GM19467 (cell line): ENCODE measurements around the gene TAS1R3.
A peak's percentile ranks its signal among the peaks of the same experiment; 100 is the strongest.
"Not testable (repeated sequence)": the region's sequence is repeated elsewhere in the genome, so short reads cannot be mapped to it uniquely, and the experiment has no call there.

Source experiments
- ATAC-seq: cut with Tn5 transposase; IDR thresholded peaks from one replicate; pipeline ENCODE4 v1.9.1; 2021; ENCODE audit warnings: mild to moderate bottlenecking, moderate library complexity; ENCODE audit not compliant: unreplicated experiment

TAS1R3 gene

GRCh38 chr1:1307923-1308755, 22.9 kb upstream of the TAS1R3 start, which contains the start of the genes ACAP3 and PUSL1:
TSS of gene ACAP3 (minus strand) at chr1:1307930. CDS start at chr1:1307815, 115 bp downstream.
TSS of gene PUSL1 (plus strand) at chr1:1308597. CDS start at chr1:1308644, 47 bp downstream.
- ATAC-seq, result peak; percentile 53

DNA sequence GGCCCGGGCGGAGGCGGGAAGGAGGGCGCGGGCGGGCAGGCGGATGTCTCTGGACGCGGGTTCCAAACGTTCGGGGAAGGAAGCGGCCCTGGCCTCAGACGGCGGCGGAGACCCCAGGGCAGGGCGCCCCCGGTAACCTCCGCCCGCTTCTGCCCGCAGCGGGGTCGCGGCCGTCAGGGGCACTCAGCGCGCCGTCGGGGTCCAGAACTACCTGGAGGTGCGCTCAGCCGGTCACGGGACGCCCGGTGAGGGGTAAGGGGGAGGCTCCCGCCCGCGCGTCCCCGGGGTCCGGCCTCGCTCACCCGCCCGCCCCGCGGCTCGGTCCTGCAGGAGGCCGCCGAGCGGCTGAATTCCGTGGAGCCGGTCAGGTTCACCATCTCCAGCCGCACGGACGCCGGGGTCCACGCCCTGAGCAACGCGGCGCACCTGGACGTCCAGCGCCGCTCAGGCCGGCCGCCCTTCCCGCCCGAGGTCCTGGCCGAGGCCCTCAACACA, 22.3 kb upstream of the TAS1R3 start:
- ATAC-seq, result peak; percentile 0

DNA sequence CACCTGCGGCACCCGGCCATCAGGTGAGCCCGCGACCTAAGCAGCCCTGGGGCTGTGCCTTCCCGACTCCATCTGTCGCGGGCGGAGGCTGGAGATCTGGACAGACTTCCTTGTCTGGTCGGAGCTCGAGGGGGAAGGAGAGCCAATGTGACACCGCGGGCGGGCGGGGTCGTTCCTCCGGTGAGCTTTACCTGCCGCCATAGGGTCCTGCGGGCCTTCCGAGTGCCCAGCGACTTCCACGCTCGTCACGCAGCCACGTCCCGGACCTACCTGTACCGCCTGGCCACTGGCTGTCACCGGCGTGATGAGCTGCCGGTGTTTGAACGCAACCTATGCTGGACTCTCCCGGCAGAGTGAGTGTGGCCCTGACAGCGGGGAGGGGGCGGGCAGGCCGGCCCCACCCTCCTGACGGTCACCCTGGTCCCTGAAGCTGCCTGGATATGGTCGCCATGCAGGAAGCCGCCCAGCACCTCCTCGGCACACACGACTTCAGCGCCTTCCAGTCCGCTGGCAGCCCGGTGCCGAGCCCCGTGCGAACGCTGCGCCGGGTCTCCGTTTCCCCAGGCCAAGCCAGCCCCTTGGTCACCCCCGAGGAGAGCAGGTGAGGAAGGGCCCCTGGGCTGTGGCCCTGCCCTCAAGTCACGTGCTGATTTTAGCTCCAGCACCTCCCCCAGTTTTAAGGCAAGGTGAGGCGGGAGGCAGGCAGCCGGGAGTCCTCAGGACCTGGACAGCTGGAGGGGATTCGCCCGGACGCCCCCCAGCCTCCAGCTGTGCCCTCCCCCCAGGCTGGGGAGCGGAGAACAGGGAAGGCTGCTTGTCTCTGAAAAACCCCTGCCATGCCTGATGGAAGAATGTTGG, 21.6 kb upstream of the TAS1R3 start:
- no peak for ATAC-seq

DNA sequence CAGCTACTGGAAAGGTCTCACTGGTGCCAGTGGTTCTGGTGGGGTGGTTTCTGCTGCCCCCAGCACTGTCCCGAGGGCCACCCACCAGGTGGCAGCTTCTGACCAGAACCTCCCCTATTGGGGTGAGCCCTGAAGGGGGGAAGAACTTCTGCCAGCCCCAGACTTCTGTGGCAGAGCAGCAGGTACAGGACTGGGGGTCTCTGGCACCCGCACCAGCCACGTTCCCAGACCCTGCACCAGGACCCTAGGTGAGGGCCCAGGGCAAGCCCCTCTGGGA, 21.0 kb upstream of the TAS1R3 start:
- ATAC-seq, result no peak

DNA sequence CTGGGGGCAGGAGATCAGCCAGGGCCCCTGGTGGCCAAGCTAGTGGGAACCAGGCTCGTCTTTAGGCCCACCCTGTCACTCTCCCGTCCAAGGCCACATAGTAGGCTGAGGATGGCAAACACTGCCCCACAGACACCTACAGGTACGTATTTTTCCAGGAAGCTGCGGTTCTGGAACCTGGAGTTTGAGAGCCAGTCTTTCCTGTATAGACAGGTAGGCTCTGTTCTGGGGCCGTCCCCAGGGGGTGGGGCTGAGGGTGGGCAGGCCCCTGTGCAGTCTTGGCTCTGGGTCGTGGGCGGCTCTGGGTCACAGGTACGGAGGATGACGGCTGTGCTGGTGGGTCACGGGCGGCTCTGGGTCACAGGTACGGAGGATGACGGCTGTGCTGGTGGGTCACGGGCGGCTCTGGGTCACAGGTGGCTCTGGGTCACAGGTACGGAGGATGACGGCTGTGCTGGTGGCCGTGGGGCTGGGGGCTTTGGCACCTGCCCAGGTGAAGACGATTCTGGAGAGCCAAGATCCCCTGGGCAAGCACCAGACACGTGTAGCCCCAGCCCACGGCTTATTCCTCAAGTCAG, 20.5 kb upstream of the TAS1R3 start:
- ATAC-seq, result no peak

- no peak for ATAC-seq
Observed at GRCh38 chr1:1311107-1312104, 19.7 kb upstream of the TAS1R3 start.

DNA sequence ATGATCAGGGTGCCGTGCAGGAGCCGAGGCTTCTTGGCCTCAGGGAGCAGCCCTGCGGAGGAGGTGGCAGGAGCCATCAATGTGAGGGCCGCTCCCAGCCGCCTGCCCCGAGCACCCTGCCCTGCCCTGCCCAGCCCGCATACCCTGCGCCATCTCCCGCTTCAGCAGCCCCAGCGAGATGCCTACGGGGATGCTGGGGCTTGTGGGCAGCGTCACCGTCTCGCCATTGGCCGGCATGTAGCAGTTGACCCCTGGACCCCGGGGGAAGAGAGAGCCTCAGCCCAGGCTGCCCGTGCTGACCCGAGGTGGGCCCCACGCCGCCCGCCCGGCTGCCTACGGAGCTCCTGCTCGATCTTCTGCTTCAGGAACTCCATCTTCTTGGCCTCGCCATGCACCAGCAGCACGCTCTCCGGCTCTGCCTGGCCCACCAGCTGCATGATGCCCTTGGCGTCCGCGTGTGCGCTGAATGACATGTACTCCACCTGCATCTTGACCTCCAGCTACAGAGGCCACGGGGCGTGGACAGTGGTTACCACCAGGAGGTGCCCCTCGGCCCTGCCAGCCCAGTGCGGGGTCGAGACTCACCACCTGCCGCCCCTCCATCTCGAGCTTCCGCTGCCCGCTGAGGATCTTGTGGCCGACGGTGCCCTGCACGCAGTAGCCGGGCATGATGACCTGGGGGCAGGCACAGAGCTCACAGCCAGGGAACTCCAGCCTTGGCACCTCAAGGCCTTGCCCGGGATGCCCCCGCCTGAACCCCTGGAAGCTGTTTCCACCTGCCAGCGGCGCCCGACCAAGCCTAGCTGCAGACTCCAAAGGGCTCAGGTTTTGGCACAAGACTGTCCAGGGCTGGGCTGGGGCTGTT, 18.4 kb upstream of the TAS1R3 start:
- ATAC-seq, result no peak

GRCh38 chr1:1313500-1314236, 17.4 kb upstream of the TAS1R3 start:
- no peak for ATAC-seq

DNA sequence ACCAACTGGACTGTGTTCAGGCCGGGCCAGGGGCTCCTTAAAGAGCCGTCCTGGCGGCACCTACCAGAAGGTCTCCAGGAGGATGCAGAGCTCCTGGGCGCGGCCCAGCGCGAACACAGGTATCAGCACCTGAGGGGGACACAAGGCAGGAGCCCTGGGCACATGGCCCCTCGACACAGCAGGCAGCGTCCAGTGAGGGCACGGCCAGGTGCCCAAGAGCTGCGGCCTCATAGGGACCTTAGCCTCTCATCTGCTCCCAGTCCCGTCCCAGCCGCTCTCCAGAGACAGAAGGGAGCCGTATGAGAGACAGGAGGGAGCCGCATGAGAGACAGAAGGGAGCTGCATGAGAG, 16.9 kb upstream of the TAS1R3 start:
- ATAC-seq, result no peak

GRCh38 chr1:1314678-1315335, 16.3 kb upstream of the TAS1R3 start:
- no peak for ATAC-seq

- ATAC-seq, result no peak
Observed at GRCh38 chr1:1315435-1315954, 15.6 kb upstream of the TAS1R3 start.

DNA sequence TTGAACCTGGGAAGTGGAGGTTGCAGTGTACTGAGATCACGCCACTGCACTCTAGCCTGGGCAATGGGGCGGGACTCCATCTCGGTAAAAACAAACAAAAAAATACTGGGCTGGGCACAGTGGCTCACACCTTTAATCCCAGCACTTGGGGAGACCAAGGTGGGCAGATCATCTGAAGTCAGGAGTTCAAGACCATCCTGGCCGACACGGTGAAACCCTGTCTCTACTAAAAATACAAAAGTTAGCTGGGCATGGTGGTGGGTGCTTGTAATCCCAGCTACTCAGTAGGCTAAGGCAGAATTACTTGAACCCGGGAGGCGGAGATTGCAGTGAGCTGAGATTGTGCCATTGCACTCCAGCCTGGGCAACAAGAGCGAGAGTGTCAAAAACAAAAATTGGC, 14.9 kb upstream of the TAS1R3 start:
- not testable (repeated sequence) for ATAC-seq

- ATAC-seq, result no peak
Observed at GRCh38 chr1:1317420-1317819, 13.7 kb upstream of the TAS1R3 start.

- no peak for ATAC-seq
Observed at GRCh38 chr1:1318131-1318652, 12.9 kb upstream of the TAS1R3 start.

- no peak for ATAC-seq
Observed at GRCh38 chr1:1318777-1319645, 12.1 kb upstream of the TAS1R3 start.

GRCh38 chr1:1319646-1319941, 11.5 kb upstream of the TAS1R3 start:
- no peak for ATAC-seq
